D721Med (cell line): ENCODE measurements around the gene GMPPA.

ENCODE experiments used
- DNase-seq: peaks from one replicate; pipeline ENCODE4 v3.0.0; 2011; ENCODE audit warnings: low spot score; ENCODE audit not compliant: insufficient read length
- FAIRE-seq: peaks from 2 replicates; lab custom pipeline; 2011; peaks lifted over from hg19 to GRCh38; lab: Jason Lieb, UNC
- CTCF ChIP-seq: IDR thresholded peaks from 2 replicates; pipeline ENCODE4 v1.5.1; 2012; ENCODE audit warnings: mild to moderate bottlenecking, control low read depth; ENCODE audit not compliant: insufficient read depth; ENCODE audit errors: missing control alignments

Gene GMPPA

GRCh38 chr2:219531639-219532377 is 33.1 kb downstream of the GMPPA start:
- no peak for DNase-seq
- FAIRE-seq: no peak
- TF ChIP-seq CTCF: no peak

GRCh38 chr2:219532378-219532649 is 33.6 kb downstream of the GMPPA start:
- TF ChIP-seq CTCF: no peak
- DNase-seq: no peak
- FAIRE-seq: no peak

- TF ChIP-seq CTCF: no peak
- no peak for FAIRE-seq
- no peak for DNase-seq
These were observed 35.4 kb downstream of the GMPPA start for GRCh38 chr2:219533930-219534661.

DNA sequence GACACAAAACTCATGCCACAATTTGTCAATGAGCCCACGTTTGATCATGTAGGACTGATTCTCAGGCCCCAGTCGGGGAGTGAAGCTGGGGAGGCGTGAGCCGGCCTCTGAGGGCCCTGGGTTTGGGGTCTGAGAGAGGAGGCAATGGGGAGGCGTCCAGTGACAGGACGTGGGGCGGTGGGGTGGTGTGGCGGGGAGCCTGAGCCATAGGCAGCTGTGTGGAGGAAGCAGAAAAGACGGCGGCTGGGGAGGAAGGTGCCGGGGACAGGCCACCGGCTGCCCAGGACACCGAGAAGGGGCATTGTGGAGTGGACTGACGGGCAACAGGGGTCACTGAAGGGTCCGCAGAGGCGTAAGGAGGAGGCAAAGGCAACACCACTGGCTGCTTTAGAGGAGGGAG is 37.7 kb downstream of the GMPPA start:
- FAIRE-seq (no peak), DNase-seq (no peak)
- TF ChIP-seq CTCF: no peak

DNA sequence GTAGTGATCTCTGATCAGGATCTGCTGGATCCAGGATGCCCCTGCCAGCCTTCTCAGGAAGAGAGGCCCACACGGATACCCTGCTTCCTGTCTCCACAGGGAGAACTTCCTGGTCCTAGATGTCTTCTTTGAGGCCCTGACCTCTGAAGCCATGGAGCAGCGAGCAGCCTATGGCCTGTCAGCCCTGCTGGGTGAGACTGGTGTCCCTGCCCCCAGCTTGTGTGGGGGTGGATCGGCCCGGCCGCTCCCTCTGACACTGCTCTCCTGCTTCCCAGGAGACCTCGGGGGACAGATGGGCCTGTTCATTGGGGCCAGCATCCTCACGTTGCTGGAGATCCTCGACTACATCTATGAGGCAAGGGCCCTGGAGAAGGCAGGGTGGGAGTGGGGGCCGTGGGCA is 38.3 kb downstream of the GMPPA start:
- TF ChIP-seq CTCF: no peak
- FAIRE-seq (no peak), DNase-seq (no peak)

- TF ChIP-seq CTCF: no peak
- no peak for FAIRE-seq
- DNase-seq: no peak
These were observed 39.2 kb downstream of the GMPPA start for GRCh38 chr2:219537657-219538488.
